Lower leg skin (tissue), 3 donors: ENCODE results near the gene SERPINA10.

ENCODE experiments used
- CTCF ChIP-seq, 3 donors: fragments of 450-650 bp; IDR thresholded peaks; one replicate each; pipeline ENCODE4 v1.5.1; 2016; ENCODE audit warnings: antibody characterized with exemption in 3 of 3, mild to moderate bottlenecking in 3 of 3, moderate library complexity in 2 of 3
- POLR2A ChIP-seq, 2 donors: fragments of 450-650 bp; IDR thresholded peaks; one replicate each; pipeline ENCODE4 v1.6.1; 2016 to 2017; ENCODE audit warnings: antibody characterized with exemption in 2 of 2, mild to moderate bottlenecking in 1 of 2, moderate library complexity in 1 of 2

GRCh38 chr14:94288610-94289465 lies 4.2 kb downstream of the SERPINA10 start:
- TF ChIP-seq CTCF (IDR thresholded peaks at IDR 0.05) (no peak), POLR2A (IDR thresholded peaks at IDR 0.05) (no peak)
